Measurements from ENCODE around the gene FAM20A. TPM values are rescaled to one million over a fixed set of nuclear protein-coding genes. Genes with fewer than 3 reads are reported as not detected.
A peak's percentile ranks its signal among the peaks of the same experiment; 100 is the strongest.
"Not testable (repeated sequence)": the region's sequence is repeated elsewhere in the genome, so short reads cannot be mapped to it uniquely, and the experiment has no call there.

The FAM20A gene
- total and polyA plus RNA-seq, 2 experiments from 2014 or later: 15.6 to 15.9 TPM

DNA sequence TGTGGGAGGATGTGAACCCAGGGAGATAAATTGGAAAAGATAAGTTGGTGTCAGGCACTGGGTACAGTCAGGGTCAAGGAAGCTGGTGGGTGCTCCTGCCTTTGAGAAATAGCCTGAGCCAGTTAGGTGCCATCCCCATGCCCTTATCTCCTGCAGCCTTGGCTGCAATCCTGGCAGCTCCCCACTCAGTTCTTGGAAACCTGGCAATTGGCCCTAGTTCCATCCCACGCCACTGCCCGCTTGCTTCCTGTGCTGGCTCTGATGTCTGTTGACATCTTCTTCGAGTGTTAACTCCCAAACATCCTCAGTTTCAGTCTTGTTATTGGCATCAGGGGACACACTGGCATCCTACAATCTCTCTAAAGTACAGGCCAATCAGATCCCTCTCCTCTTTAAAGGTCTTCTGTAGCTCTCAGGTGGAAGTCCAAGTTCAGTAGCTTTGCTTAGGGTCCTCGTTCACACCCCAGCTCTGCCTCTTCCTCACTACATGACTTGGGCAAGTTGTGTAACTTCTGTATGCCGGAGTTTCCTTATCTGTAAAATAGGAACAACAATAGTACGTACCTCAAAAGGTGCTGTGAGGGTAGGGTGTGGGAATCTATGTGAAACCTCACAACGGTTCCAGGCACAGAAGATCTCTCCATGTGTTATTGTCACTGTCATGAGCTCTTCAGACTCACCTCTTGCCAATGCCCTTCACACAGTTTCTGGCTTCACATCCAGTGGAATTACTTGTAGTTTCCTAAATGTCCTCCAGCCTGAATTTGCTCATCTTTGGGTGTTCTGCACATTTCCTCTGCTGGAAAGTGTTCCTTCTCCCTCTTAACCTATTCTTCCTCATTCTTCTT is 102.5 kb downstream of the FAM20A start:
- DNase-seq (ENCODE audit: low read depth in 1 of 2, low spot score in 1 of 2): peak in 1 of 2 donors; percentile 68
- TF ChIP-seq, protein P1, sequence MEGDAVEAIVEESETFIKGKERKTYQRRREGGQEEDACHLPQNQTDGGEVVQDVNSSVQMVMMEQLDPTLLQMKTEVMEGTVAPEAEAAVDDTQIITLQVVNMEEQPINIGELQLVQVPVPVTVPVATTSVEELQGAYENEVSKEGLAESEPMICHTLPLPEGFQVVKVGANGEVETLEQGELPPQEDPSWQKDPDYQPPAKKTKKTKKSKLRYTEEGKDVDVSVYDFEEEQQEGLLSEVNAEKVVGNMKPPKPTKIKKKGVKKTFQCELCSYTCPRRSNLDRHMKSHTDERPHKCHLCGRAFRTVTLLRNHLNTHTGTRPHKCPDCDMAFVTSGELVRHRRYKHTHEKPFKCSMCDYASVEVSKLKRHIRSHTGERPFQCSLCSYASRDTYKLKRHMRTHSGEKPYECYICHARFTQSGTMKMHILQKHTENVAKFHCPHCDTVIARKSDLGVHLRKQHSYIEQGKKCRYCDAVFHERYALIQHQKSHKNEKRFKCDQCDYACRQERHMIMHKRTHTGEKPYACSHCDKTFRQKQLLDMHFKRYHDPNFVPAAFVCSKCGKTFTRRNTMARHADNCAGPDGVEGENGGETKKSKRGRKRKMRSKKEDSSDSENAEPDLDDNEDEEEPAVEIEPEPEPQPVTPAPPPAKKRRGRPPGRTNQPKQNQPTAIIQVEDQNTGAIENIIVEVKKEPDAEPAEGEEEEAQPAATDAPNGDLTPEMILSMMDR (IDR thresholded peaks at IDR 0.05; ENCODE audit: low read depth, low read length): no peak
- Histone ChIP-seq H3K4me3 (no peak overlapping the region), H3K36me3 (no peaks in the 10 kb centered on the region), H3K4me1 (ENCODE audit: low read depth) (no peaks in the 10 kb centered on the region), H3K9me3 (ENCODE audit: low read depth) (no peaks in the 10 kb centered on the region), H3K27ac (no peak overlapping the region), H3K27me3 (no peaks in the 10 kb centered on the region)

DNA sequence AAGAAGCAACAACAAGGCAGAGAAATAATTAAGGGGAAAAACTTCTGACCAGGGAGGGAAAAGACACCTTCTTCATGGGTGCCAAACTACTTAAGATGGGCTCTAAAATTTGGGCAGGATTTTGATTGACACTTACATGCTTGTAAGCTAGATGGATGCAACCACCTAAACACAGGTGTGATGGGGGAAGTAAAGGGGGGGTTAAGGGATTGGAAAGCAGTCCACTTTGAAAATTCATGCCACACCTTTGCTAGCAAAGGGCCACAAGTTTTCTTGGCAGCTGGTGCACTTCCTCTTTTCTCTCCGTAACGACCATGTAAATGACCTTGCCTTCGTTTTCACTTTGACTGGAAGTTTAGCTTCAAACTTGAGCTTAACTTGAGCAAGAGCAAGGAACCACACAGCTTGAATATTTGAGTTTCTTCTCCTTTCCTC is 103.3 kb downstream of the FAM20A start:
- H3K9me3 ChIP-seq (ENCODE audit: low read depth): no peaks in the 10 kb centered on the region
- no peak overlapping the region for H3K27ac ChIP-seq
- TF ChIP-seq, protein P1 (IDR thresholded peaks at IDR 0.05; ENCODE audit: low read depth, low read length): no peak
- H3K27me3 ChIP-seq: no peaks in the 10 kb centered on the region
- H3K36me3 ChIP-seq: no peaks in the 10 kb centered on the region
- H3K4me1 ChIP-seq (ENCODE audit: low read depth): no peaks in the 10 kb centered on the region
- no peak for DNase-seq (ENCODE audit: low read depth in 1 of 2, low spot score in 1 of 2)
- H3K4me3 ChIP-seq: no peak overlapping the region

DNA sequence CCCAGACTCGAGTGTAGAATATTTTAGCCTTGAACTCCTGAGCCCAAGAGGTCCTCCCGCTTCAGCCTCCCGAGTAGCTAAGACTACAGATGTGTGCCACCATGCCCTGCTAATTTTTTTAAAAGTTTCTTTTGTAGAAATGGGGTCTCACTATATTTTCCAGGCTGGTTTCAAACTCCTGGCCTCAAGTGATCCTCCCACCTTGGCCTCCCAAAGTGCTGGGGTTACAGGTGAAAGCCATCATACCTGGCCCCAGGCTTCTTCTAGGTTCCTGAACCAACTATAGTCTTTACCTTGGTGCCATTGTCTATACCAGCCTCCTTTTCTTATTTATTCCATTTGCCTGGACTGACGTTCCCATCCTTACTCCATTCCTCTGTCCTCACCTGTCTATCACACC is 106.1 kb downstream of the FAM20A start:
- TF ChIP-seq, protein P1 (IDR thresholded peaks at IDR 0.05; ENCODE audit: low read depth, low read length): no peak
- no peak overlapping the region for H3K4me3 ChIP-seq
- H3K9me3 ChIP-seq (ENCODE audit: low read depth): no peaks in the 10 kb centered on the region
- no peaks in the 10 kb centered on the region for H3K27me3 ChIP-seq
- no peak for DNase-seq (ENCODE audit: low read depth in 1 of 2, low spot score in 1 of 2)
- no peaks in the 10 kb centered on the region for H3K36me3 ChIP-seq
- peaks cover 11% of the 10 kb centered on the region for H3K4me1 ChIP-seq (ENCODE audit: low read depth)
- no peak overlapping the region for H3K27ac ChIP-seq

DNA sequence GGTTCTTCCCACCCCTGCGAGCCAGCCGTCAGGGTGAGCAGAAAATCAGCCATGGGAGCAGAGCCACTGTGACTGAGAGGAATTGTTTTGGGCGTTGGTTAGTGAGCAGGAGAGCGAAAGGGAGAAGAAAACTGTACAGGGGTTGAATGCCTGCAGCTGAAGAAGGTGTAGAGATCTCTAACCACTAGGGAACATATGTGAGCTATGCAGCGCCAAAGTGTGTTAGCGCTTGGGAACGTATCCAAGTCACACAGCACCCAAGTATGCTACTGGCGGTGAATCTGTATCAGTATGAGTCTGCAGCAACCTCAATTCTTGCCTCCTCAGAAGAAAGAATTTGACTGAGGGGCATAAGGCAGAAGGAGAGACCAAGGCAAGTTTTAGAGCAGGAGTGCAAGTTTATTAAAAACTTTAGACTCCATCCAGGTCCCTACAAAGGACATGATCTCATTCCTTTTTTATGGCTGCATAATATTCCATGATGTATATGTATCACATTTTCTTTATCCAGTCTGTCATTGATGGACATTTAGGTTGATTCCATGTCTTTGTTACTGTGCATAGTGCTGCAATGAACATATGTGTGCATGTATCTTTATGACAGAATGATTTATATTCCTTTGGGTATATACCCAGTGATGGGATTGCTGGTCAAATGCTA is 108.6 kb downstream of the FAM20A start:
- DNase-seq (ENCODE audit: low read depth in 1 of 2, low spot score in 1 of 2); H3K4me3 ChIP-seq; H3K36me3 ChIP-seq; H3K9me3 ChIP-seq (ENCODE audit: low read depth); H3K27me3 ChIP-seq: not testable (repeated sequence)
- Histone ChIP-seq H3K4me1 (ENCODE audit: low read depth) (peaks cover 11% of the 10 kb centered on the region), H3K27ac (peak overlapping the region; percentile 49)

DNA sequence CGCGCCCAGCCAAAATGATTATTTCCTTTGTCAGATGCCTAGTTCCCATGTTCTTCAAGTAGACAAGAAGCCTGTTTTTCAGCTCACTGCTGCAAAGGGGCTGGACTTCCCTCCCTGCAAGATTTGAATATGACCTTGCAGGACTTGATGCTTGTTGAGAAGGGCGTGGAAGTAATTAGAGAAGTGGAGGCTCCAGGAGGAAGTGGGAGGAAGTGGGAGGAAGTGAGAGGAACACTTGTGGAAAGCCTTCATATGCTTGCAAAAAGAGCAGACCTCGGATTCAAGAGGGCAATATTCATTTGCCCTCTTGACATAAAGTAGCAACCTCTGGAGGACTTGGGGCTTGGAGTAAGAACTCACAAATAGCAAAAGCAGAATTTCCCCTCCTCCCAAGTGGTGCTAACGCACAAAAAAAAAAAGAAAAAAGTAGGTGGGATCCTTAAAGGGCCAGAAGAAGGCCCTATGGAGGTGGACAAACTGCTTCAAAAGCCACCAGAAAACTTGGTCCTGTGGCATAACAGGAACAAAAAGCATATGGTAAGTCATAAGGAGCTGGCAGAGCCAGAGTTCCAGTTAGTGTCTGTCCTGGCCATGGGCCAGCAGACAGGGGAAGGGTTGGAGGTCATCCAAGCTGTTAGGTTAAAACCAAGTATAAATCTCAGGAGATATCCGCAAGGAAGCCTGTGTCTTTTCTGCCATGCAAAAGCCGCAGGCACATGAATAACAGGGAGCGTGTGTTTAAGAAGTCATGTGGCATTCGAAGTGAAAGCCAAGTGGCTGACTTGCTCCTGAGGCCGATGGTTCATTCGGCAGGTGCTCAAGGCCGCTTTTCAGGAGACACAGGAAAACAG is 109.6 kb downstream of the FAM20A start:
- Histone ChIP-seq H3K36me3 (no peaks in the 10 kb centered on the region), H3K4me1 (ENCODE audit: low read depth) (peaks cover 11% of the 10 kb centered on the region), H3K27ac (peak overlapping the region; percentile 49), H3K9me3 (ENCODE audit: low read depth) (no peaks in the 10 kb centered on the region), H3K4me3 (no peak overlapping the region), H3K27me3 (no peaks in the 10 kb centered on the region)
- peak in 1 of 2 donors; percentile 31 for DNase-seq (ENCODE audit: low read depth in 1 of 2, low spot score in 1 of 2)
- TF ChIP-seq, protein P1 (IDR thresholded peaks at IDR 0.05; ENCODE audit: low read depth, low read length): no peak
